CD4-positive, alpha-beta T cell treated with Interleukin-2 at 100 ng/mL for 4 hours (primary cell): ENCODE measurements around the gene COPS7B.

Source experiments
- DNase-seq: peaks from one replicate; pipeline ENCODE4 v3.0.0-alpha.2; 2020; ENCODE audit warnings: low spot score

COPS7B gene

DNA sequence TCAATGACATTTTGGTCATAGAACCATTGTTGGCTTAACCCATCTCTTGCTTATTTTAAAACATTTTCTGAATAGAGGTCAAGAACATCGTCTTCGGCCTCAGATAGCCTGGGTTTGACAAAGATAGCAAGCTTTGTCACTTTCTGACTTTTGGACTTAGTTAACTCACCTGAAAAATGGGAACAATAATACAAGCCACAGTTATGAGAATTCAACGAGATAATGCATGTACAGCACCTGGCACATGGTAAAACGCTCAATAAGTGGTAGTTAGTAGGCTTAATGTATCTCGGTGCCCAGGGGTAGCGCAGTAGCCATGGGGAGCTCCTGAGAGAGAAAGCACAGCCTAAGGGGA lies 446 bp upstream of the COPS7B start:
- no peak for DNase-seq

- no peak for DNase-seq
Measured at GRCh38 chr2:231786917-231787292, 660 bp downstream of the COPS7B start.

DNA sequence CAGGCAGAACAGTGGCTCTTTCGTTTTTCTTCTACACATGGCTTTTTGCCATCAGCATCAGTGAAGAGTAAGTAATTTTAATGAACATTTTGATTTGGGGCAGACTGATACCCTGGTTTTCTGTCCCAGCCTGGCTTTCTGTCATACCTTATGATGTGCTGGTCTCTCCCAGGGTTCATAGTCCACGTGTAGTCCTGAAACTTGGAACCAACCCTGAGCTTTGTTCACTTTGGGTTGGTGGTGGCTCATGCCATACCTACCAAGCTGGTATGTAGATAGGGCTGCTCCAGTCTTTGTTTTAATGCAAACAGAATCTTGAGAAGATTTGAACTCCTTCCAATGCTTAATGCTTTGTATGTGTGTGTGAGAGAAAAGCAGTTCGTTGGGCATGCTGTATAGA lies 4.9 kb downstream of the COPS7B start:
- DNase-seq = no peak

DNA sequence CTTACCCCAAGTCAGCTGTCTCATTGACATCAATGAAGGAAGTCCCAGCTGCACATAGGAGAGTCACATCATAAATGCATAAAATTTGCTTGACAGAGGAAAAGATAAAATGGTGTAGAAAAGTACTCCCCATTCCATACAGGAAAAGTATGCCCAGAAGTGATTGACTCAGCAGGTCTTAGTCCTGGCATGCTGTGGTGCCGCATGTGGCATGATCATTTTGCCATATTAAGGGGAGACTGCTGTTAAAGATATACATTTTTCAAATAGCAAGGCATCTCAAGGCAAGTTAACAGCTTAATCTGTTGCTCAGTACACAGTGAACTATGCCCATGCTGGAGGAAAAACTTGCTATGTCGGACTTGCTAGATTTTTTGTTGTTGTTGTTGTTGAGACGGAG lies 8.1 kb downstream of the COPS7B start:
- DNase-seq = no peak

DNA sequence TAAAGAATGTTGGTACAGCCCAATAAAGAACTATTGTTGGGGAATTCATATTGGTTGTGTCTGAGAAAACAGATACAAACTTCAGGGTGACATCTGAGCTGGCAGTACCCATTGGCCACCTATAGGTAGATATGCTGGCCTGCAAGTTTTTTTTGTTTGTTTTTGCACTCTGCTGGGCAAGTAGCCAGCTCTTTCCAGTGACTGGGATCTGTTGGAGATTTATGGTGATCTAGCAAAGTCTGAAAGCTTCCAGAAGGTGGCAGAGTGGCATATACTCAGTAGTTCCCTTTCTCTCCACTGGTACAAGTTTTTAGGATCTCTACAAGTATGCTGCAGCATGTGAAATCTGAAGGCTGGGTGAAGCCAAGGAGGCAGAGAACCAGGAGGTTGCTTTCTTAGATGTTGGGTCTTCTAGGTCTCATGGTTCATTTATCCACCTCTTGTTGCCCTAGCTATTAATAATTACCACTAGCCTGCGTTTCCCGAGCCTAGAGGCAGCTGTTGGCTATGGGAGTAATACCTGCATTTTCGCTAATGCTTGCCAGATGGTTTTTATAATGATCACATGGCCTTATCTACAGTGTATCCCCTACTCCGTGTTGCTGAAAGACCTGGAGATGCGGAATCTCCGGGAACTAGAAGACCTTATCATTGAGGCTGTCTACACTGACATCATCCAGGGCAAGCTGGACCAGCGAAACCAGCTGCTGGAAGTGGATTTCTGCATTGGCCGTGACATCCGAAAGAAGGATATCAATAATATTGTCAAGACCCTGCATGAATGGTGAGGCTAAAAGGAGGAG lies 9.5 kb downstream of the COPS7B start:
- DNase-seq = no peak

DNA sequence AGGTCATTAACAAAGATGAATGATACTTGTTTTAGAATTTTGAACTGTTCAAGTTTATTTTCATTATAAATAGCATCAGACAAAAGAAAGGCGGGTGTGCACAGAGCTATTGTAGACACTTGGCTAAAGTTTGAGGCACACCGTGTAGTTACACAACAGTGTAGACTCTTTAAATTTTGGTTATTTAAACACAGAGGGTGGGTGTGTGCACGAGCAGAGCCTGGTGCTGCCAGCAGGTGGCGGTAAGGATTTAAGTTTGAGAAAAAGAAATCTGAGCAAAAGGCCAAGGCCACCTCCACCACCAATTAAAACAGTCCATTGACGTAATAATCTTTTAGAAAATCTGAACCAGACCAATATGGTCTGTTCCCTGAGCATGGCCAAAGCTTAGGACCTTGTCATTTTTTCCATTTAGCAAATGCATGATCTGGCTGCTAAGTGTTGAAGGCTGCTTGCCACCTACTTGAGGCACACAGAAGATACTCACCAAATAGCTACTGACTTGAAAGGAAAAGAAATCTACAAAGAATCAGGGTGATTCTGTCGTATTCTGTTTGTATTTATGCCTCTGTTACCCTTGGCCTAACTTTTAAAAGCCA lies 14.3 kb downstream of the COPS7B start:
- peak; percentile 33 for DNase-seq

GRCh38 chr2:231803501-231804138 lies 17.4 kb downstream of the COPS7B start:
- no peak for DNase-seq

DNA sequence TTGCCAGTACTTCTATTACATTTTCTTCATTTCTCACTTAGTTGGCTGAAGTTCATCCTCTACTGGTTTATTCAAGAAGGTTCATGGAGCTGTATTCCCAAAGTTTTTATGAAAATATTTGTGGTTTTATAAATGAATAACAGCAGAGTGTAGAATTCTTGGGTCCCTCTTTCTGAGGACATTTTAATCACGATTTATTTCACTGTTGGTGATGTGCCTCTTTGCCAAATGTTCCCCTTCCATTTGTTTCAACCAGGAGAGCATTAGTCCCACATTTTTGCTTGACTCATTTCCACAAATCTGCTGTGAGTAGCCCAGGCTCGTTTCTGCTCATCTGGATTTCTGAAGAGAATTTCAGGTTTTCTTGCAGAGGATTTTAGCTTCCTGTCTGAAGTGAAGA lies 20.8 kb downstream of the COPS7B start:
- no peak for DNase-seq

- DNase-seq = no peak
Measured at GRCh38 chr2:231810905-231811304, 24.7 kb downstream of the COPS7B start.

GRCh38 chr2:231816327-231817026 lies 30.2 kb downstream of the COPS7B start:
- no peak for DNase-seq

DNA sequence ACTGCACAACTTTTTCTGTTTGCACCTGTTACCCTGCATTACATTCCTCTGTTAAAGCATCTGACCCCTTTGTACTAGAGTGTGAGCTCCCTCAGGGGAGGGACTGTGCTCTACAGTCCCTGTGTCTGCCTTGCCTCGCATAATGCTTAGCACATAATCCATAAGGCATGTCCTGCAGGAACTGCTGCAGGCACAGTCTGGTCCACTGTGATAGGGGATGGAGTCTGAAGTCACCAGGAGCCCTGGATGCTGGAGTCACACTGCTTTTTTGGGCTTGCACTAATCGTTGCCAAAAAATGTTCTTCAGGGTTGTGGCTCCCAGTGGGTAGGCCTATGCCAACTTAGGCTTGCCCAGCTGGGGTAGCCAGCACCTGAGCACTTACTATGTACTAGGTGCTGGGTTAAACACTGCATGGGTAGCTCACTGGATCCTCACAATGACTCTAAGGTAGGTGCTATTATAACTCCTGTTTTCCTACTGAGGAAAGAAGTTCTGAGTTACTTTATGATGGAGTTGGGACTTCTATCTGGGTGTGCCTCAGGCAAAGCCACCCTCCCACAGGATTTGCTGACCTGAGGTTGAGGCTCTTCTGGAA lies 33.3 kb downstream of the COPS7B start:
- DNase-seq = no peak

- DNase-seq = no peak
Measured at GRCh38 chr2:231820786-231821303, 34.6 kb downstream of the COPS7B start.

DNA sequence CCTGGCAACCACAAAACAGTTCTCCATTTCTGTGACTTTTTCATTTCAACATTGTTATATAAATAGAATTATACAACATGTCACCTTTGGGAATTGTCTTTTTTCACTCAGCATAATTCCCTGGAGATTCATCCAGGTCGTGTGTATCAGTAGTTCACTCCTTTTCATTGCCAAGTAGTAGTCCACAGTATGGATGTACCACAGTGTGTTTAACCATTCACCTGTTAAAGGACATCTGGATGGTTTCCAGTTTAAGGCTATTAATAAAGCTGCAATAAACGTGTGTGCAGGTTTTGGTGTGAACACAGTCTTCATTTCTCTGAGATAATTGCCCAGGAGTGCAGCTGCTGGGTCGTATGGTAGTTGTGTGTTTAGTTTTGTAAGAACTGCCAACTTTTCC lies 35.7 kb downstream of the COPS7B start:
- no peak for DNase-seq

- no peak for DNase-seq
Measured at GRCh38 chr2:231853105-231853504, 66.9 kb downstream of the COPS7B start.

GRCh38 chr2:231854616-231855125 lies 68.4 kb downstream of the COPS7B start:
- DNase-seq = no peak

- no peak for DNase-seq
Measured at GRCh38 chr2:231856959-231857358, 70.7 kb downstream of the COPS7B start.
